ENCODE results near the gene MEIOSIN.
"Not testable (repeated sequence)": the region's sequence is repeated elsewhere in the genome, so short reads cannot be mapped to it uniquely, and the experiment has no call there.

Gene MEIOSIN, protein sequence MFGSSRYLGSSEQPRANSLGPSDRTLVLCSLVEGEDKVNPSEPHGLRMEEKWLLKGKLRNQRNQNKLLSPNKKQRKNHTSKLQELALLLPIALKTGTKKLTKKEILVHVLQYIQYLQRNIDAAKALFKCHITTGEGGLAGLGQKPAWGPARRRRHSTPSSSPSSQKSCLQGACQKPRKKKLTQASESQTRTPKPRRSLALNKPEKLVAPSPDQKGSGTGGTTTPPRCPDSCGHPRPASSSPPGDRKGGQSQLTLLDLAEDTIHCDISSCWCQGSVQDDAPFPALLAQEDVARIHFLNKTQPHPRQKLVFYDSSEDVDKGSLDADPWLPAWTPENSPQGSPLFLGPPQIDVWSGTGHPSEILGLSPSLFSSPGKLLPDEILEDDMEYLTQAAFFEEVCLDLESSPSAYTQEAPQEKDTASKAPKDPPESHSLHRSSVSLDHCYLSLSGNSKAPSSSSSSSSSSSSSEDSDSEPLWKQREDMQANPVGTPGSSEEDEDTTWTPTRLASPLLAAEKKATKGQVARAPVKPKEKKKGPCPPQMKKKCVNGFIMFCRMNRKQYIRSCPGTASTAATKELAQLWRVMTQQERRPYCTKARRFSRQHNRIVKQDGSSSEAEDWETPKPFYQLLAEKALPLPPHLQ

DNA sequence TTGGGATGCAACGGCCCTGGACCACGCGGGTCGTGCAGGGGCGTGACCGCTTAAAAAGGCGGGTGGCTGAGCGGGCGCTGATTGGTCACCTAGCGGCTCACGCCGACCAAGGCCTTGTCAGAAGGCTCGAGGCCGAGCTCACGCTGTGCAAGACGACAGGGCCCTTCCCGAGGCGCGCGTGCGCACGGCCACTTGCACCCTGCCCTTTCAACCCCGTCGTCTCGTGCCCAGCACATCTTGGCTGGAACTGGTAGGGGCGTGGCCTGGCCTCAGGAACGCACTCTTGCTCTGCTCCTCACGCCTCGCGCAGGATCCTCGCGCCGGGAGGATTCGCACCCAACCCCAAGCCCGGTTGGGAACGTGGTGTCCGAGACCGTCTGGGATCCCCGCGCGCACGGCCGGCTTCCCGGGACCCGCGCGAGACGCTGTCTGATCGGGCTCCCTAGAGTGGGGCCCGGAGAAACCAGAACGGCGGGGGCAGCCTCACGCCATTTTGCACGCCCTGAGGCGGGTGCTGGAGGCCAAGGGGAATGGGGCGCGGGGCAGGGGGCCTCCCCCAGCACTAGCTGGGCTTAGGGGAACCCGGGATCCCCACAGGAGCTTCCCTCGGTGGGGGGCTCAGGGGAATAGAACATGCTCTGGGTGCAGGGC, at the start of gene MEIOSIN:
Gene MEIOSIN, plus strand, starts transcription at position 280 of the 651 bp plus-strand sequence. CDS start 1,938 bp downstream, outside the sequence.
- no peak for DNase-seq

DNA sequence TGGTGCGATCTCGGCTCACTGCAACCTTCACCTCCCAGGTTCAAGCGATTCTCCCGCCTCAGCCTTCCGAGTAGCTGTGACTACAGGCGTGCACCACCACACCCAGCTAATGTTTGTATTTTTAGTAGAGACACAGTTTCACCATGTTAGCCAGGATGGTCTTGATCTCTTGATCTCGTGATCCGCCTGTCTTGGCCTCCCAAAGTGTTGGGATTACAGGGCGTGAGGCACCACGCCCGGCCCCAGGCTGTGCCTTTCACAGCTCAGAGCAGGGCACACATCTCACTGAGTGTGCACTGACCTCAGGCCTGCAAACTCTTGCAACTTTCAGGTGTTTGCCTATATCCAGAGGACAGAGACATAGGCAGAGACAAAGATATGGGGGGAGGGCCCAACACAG, 48.2 kb upstream of the MEIOSIN start:
- not testable (repeated sequence) for DNase-seq

DNA sequence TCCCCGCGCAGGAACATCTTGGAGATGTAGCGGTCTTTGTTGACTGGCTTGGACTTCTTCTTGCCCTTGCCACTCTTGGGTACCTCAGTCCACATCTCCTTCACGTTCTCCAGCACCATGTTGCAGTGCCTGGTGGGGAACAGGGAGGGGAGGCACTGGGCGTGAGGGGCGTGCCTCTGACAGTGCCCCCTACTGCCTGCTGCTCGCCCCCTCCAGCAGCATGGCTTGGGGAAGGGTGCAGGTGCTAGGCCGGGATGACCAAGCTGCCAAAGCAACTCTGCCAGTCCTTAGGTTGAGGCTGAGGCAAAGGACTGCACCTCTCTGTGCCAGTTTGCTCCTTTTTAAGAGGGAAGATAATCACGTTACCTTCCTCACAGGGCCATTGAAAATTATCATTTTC, 45.6 kb upstream of the MEIOSIN start:
- no peak for DNase-seq

DNA sequence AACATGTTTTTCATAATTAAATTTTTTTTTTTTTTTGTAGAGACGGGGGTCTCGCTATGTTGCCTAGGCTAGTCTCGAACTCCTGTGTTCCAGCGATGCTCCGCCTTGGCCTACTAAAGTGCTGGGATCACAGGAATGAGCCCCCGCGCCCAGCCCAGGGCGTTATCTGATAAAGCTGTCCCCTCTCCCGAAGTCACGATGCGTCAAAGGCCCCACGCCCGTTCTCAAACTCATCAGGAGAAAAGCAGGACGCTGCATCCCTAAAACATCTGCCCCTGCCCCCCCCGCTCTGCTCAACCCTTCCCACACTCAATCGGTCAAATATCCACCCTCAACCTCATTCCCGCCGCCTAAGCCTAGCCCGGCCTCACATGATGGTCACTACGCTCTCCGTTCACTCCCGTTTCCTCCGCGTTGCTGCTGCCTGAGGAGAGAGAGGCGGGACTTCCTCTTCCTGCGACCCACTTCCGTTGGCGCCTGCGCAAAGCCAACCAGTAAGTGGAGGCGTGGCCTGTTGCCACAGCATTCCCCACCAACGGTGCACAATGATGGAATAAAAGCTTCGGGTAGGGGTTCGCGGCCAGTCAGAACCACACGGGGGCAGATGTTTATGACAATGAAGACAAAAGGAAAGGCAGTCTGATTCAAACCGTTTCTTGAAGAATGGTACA, 41.6 kb upstream of the MEIOSIN start, which contains the start of gene SNRPD2:
Gene SNRPD2, minus strand, starts transcription at position 438 of the 671 bp plus-strand sequence. Its CDS starts 65 bp downstream, at position 373.
- peak; percentile 75 to 100 (median 95) for DNase-seq

DNA sequence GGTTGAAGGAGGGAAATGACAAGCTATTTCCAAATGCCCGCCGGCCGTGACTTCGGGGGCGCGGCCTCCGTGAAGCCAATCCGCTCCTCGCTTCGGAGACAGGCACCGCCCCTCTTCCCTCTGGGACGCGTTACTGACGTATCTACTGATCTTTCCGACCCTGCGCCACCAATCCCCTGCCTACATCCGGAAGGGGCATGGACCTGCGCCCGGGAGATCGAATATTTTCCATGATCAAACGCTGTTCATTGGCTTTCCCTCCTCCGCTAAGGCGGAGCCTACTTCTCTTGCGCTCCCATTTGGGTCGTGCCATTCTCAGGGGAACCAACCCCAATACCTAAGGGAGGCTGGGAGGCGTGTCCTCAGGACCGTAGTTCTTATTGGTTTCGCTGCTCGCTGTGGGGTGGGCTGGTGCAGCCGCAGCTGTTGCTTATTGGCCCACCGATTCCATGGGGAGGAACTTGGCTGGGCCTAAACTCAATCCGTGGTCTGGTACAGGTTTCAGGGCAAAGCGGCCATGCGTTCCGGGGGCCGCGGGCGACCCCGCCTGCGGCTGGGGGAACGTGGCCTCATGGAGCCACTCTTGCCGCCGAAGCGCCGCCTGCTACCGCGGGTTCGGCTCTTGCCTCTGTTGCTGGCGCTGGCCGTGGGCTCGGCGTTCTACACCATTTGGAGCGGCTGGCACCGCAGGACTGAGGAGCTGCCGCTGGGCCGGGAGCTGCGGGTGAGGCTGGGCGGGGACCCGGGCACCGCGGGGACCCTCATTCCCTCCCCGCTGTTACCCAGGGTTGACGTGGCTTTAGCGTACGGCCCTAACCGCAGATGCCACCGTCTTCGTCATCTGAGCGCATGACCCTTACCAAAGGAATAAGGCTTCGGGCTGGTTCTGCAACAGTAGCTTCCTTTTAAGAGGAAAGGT, 40.8 kb upstream of the MEIOSIN start, which contains the start of gene QPCTL:
Gene QPCTL, plus strand, starts transcription at position 480 of the 919 bp plus-strand sequence. Its CDS starts 38 bp downstream, at position 518.
- DNase-seq, result peak; percentile 88 to 100 (median 99)

DNA sequence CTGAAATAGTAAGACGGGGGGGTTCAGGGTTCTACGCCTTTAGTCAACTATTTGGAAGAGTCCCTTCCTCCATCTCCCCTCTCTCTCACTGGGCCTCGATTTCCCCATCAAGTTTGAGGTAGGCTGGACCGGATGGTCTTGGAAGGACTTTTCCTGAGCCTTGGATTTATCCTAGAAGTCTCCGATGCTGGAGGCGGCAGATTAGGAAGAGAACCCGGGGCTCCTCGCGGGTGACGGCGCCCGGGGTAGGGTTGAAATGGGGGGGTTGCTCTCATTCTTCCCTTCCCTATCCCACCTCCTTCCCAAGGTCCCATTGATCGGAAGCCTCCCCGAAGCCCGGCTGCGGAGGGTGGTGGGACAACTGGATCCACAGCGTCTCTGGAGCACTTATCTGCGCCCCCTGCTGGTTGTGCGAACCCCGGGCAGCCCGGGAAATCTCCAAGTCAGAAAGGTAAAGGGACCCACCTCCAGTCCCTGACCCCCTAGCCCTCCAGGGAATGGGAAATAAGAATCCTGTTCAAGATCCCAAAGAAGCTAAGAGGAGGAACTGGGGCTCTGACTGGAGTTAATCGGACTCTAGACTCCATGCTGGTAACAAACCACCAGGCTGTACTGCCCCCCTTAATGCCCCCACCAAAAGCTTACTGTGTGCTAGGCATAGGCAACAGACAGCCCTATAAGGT, 40.0 kb upstream of the MEIOSIN start:
- DNase-seq, result peak in 54 of 58 donors; percentile 3 to 82 (median 38)

DNA sequence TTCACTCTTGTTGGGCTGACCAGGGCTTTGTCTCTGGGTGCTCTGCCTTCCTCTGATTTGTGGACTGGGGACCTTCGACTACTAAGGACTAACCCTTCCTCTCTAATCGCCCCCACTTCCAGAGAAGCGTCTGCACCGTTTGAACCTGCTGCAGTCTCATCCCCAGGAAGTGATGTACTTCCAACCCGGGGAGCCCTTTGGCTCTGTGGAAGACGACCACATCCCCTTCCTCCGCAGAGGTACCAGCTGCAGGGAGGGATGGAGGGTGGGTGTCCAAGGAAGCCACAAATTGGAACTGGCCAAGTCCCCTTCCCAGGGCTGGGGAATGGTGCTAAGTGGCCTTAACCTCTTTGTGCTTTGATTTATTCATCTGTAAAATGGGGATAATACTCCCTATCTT, 31.6 kb upstream of the MEIOSIN start:
- no peak for DNase-seq

DNA sequence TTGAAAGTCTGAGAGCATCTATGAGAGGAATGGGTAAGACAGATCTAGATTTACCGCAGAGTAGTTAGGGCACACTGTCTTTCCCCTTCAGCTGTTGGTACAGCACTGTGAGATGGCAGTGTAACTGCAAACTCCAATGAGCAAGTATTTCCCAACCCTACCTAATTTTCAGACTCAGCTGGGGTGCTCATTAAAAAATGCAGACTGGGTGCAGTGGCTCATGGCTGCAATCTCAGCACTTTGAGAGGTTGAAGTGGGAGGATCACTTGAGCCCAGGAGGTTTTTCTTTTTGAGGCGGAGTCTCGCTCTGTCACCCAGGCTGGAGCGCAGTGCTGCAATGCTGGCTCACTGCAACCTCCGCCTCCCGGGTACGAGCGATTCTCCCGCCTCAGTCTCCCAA, 28.1 kb upstream of the MEIOSIN start:
- no peak for DNase-seq

DNA sequence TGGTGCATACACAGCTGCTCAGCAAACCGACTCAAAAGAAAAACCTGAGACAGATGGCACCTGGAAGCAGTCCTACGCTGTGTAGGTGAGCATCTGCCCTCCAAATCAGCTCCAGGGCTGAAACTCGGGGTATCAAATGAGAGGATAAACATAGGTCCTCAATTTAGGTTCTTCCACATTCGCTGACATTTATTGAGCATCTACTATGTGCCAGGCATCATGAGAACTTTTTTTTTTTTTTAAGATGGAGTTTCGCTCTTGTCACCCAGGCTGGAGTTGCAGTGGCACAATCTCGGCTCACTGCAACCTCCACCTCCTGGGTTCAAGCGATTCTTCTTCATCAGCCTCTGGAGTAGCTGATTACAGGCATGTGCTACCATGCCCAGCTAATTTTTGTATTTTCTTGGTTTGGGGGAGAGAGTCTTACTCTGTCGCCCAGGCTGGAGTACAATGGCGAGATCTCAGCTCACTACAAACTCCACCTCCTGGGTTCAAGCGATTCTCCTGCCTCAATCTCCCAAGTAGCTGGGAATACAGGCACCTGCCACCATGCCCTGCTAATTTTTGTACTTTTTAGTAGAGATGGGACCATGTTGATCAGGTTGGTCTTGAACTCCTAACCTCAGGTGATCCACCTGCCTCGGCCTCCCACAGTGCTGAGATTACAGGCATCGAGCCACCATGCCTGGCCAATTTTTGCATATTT, 27.4 kb upstream of the MEIOSIN start:
- DNase-seq, result no peak

DNA sequence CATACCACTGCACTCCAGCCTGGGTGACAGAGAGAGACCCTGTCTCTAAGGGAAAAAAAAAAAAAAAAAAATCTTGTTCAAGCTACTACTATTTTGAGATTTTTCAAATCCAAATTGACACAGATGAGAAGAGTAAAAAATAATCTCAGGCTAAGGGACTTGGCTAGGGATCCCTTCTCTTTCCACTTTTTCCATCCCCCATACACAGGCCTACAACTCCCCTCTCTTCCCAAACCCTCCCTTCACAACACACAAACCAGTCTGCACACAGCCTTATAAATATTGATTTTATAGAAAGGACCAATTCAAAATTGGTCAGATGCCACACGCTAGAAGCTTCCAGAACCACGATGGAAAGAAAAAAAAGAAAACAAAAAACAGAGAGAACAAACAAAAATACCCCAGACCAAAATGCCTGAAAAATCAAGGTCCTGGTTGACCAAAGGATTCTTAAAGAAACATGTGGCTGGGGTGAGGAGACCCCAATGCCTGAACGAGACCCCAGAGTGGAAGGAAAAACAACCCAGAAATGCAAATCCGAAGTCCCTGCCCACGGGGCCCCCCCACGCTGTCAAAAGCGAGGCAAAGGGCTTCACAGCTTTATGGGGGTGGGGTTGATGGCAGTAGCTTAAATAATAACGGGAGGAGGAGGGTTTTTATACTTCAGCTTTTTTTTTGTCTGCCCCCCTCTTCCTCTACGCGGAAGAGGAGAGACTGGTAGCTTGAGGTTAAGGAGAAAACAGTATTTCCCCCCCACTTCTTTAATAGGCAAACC, 22.7 kb upstream of the MEIOSIN start:
- DNase-seq, result peak in 1 of 58 donors; percentile 6

DNA sequence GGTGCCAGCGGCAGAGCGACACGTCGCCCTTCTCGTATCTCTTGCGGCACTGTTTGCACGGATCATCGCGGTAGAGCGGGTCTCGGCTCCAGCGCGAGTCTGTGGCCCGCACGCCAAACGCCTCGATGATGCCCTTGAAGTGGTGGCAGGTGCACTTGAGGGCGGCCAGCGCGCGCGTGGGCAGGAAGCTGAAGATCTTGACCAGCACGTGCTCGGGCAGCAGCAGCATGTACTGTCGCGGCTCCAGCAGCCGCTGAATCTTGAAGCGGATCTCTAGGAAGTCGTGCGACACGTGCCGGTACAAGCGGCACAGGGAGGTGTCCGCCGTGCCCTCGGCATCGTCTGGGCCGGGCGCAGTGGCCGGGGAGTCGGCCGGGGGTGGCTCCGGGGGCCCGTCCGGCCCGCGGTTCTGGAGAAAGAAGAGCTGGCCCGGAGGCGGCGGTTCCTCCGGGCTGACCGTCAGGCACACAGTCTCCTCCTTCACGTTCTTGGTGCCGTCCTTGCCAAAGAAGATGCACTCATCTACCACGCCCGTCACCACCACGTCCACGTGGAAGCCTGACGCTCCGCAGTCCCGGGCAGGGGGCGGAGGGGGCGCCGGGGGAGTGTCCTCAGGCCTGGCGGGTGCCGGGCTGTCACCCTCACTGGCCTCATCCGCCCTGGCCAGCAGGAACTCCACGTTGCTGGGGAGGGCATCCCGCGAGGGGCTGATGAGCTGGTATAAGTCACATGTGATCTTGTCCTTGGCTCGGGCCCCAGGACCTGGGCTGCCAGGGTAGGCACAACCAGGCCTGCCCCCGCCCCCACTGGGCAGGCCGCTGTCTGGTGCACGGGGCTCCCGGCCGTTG, 21.2 kb upstream of the MEIOSIN start:
- no peak for DNase-seq

DNA sequence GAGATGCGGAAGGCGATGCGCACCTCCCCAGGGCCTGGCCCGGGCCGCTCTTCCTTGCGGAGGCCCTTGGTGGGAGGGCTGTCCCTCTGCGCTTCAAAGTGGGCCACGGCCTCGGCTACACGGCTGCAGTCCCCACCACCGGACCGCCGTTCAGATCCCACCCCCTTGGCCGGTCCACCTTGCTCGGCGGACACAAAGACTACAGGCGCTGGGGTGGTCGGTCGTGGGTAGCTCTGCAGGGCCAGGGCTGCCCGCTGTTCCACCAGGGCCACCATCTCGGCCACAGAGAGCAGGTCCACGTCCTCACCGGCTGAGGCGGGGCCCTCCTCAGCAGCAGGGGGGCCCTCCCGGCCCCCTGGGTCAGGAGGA, 20.6 kb upstream of the MEIOSIN start:
- no peak for DNase-seq

DNA sequence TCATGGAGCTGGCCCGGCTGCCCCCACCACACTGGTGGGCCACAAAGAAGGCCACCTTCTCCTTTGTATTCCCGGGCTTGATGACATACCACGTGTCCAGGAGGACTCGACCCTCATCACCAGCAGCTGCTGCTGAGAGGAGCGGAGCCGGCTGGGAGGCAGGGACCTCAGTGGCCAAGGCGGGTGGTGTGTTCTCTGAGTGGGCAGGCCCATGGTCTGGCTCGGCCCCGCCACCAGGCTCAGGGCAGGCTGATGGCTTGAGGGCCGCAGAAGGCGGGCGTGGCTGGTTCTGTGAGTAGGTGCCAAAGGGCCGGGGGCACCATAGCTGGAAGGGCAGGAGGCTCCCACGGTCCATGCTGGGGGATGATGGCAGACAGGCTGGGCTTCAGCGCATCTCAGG, 20.1 kb upstream of the MEIOSIN start:
- DNase-seq, result no peak

DNA sequence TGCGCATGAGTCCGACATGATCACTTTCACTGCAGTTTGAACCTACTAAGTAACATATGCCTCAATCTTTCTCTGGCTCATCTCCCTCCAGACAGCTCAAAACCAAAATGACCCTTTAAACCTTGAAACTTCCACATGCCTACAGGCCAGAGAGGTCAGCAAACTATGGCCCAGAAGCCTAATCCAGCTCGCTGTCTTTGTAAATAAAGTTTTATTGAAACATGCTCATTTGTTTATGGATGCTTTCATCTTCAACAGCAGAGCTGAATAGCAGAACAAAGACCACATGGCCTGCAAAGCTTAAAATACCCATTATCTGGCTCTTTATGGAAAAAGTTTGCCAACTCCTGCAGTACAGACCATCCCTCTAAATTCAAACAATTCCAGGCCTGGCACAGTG, 18.1 kb upstream of the MEIOSIN start:
- no peak for DNase-seq

DNA sequence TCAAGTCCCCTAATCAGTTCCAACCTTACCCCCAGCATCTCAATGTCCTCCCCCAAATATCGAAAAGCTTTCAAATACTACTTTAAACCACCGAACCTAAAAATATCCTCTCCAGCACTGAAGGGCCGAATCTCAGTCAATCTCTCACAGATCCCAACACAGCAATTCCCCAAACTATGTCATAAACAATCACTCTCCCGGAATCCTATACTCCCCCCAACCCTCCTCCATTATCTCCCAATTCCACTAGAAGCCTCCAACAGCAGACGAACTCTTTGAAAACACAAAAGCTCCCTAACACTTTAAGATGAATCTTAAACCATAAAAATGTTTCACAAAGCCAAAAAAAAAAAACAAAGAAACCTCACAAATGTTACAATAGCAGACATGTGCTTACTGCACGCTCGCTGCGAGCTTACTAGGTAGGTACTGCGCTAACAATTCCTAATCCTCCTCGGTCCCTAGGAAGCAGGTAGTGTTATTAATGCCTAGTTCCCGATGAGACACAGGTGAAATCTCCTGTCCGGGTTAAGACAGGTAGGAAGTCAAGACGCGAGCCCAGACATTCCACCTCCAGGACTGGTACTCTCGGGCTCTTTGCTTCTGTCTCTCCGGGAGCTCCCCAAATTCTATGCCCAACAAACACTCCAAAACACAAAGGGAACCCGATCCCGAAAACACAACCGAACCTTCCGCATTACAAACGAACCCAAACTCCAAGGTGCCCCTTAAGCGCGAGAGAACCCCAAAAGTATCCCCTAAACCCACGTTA, 16.7 kb upstream of the MEIOSIN start:
- DNase-seq, result peak in 9 of 58 donors; percentile 15 to 58 (median 41)

Data from anterior cingulate cortex (tissue), 58 donors.